H9 (cell line): Measurements from ENCODE around the gene OBSL1. TPM values are rescaled to one million over a fixed set of nuclear protein-coding genes. Genes with fewer than 3 reads are reported as not detected.

Experiments
- DNase-seq: peaks from one replicate; pipeline ENCODE4 v3.0.0-alpha.2; 2017
- H2AFZ ChIP-seq: one replicate; pipeline ENCODE4 v1.6.1; 2013; ENCODE audit warnings: mild to moderate bottlenecking, low read length, control low read depth, moderate library complexity
- H2AK5ac ChIP-seq: 2 replicates; pipeline ENCODE4 v1.6.1; 2013; ENCODE audit warnings: low read length, control low read depth, mixed read lengths; ENCODE audit not compliant: insufficient read length
- H2BK120ac ChIP-seq: one replicate; pipeline ENCODE4 v1.6.1; 2013; ENCODE audit warnings: low read depth, mild to moderate bottlenecking, low read length, control low read depth, inconsistent platforms; ENCODE audit not compliant: poor library complexity, severe bottlenecking
- H2BK12ac ChIP-seq: 2 replicates; pipeline ENCODE4 v1.6.1; 2013; ENCODE audit warnings: low read length, control low read depth, mixed read lengths, low read depth; ENCODE audit not compliant: insufficient read length
- H2BK15ac ChIP-seq: 2 replicates; pipeline ENCODE4 v1.6.1; 2013; ENCODE audit warnings: low read depth, low read length, control low read depth
- H2BK20ac ChIP-seq: one replicate; pipeline ENCODE4 v1.6.1; 2013; ENCODE audit warnings: low read depth, mild to moderate bottlenecking, low read length, control low read depth, inconsistent platforms; ENCODE audit not compliant: poor library complexity, severe bottlenecking
- H2BK5ac ChIP-seq: 2 replicates; pipeline ENCODE4 v1.6.1; 2013; ENCODE audit warnings: low read length, control low read depth, mixed read lengths; ENCODE audit not compliant: insufficient read length
- H3K14ac ChIP-seq: 2 replicates; pipeline ENCODE4 v1.6.1; 2013; ENCODE audit warnings: low read length, control low read depth; ENCODE audit not compliant: insufficient read depth
- H3K18ac ChIP-seq: 2 replicates; pipeline ENCODE4 v1.6.1; 2013; ENCODE audit warnings: low read depth, mild to moderate bottlenecking, mixed read lengths, low read length, control low read depth; ENCODE audit not compliant: insufficient read length
- H3K23ac ChIP-seq: 2 replicates; pipeline ENCODE4 v1.6.1; 2013; ENCODE audit warnings: low read length, control low read depth, mixed read lengths, low read depth; ENCODE audit not compliant: insufficient read length
- H3K23me2 ChIP-seq: 2 replicates; pipeline ENCODE4 v1.6.1; 2013; ENCODE audit warnings: low read depth, mild to moderate bottlenecking, mixed read lengths, low read length, control low read depth; ENCODE audit not compliant: insufficient read length, poor library complexity, severe bottlenecking
- H3K27ac ChIP-seq: 2 replicates; pipeline ENCODE4 v1.5.1; 2013; ENCODE audit warnings: low read length, control low read depth, mixed read lengths, low read depth; ENCODE audit not compliant: insufficient read length
- H3K27me3 ChIP-seq: 2 replicates; pipeline ENCODE4 v1.6.1; 2013; ENCODE audit warnings: low read length, control low read depth, inconsistent platforms; ENCODE audit not compliant: insufficient read depth
- H3K4ac ChIP-seq: 2 replicates; pipeline ENCODE4 v1.6.1; 2013; ENCODE audit warnings: low read depth, mild to moderate bottlenecking, control low read depth, inconsistent platforms, low read length, moderate library complexity
- H3K4me1 ChIP-seq: 2 replicates; pipeline ENCODE4 v1.6.1; 2013; ENCODE audit warnings: low read length, control low read depth, inconsistent platforms; ENCODE audit not compliant: insufficient read depth
- H3K4me2 ChIP-seq: 2 replicates; pipeline ENCODE4 v1.6.1; 2013; ENCODE audit warnings: low read length, control low read depth, mixed read lengths; ENCODE audit not compliant: insufficient read length, insufficient read depth
- H3K56ac ChIP-seq: 2 replicates; pipeline ENCODE4 v1.6.1; 2013; ENCODE audit warnings: low read depth, mild to moderate bottlenecking, mixed read lengths, low read length, control low read depth; ENCODE audit not compliant: insufficient read length
- H3K79me1 ChIP-seq: 2 replicates; pipeline ENCODE4 v1.6.1; 2013; ENCODE audit warnings: low read depth, mild to moderate bottlenecking, moderate library complexity, low read length, control low read depth, inconsistent platforms; ENCODE audit not compliant: insufficient read depth, poor library complexity, severe bottlenecking
- H3K79me2 ChIP-seq: 2 replicates; pipeline ENCODE4 v1.6.1; 2013; ENCODE audit warnings: low read length, control low read depth, inconsistent platforms; ENCODE audit not compliant: insufficient read depth
- H3K9ac ChIP-seq: 2 replicates; pipeline ENCODE4 v1.6.1; 2013; ENCODE audit warnings: low read length, control low read depth, mixed read lengths; ENCODE audit not compliant: insufficient read length; ENCODE audit errors: extremely low read depth
- H3K9me3 ChIP-seq: one replicate; pipeline ENCODE4 v1.6.1; 2013; ENCODE audit warnings: low read depth, low read length, inconsistent platforms; ENCODE audit not compliant: control insufficient read depth
- H3T11ph ChIP-seq: one replicate; pipeline ENCODE4 v1.6.1; 2013; ENCODE audit warnings: mild to moderate bottlenecking, low read length, control low read depth, inconsistent platforms
- H4K20me1 ChIP-seq: one replicate; pipeline ENCODE4 v1.6.1; 2013; ENCODE audit not compliant: control insufficient read depth, insufficient read length, insufficient read depth
- H4K5ac ChIP-seq: 2 replicates; pipeline ENCODE4 v1.6.1; 2013; ENCODE audit warnings: low read depth, mild to moderate bottlenecking, mixed read lengths, low read length, control low read depth; ENCODE audit not compliant: insufficient read length
- H4K8ac ChIP-seq: replicated peaks from 2 replicates; pipeline ENCODE4 v1.6.1; 2013; ENCODE audit warnings: low read length, control low read depth, mixed read lengths, low read depth; ENCODE audit not compliant: insufficient read length
- H4K91ac ChIP-seq: 2 replicates; pipeline ENCODE4 v1.6.1; 2013; ENCODE audit warnings: low read depth, mild to moderate bottlenecking, moderate library complexity, mixed read lengths, low read length, control low read depth; ENCODE audit not compliant: insufficient read length
- H3K27ac Mint-ChIP-seq, 3 experiments: 2 replicates in 2 of 3; 3 replicates in 1 of 3; pipeline ENCODE4 v1.8.0; 2020 to 2021; ENCODE audit warnings: mixed read lengths in 3 of 3, mild to moderate bottlenecking in 1 of 3, moderate library complexity in 1 of 3
- H3K27me3 Mint-ChIP-seq: 2 replicates; pipeline ENCODE4 v1.8.0; 2021; ENCODE audit warnings: low read depth, mild to moderate bottlenecking, moderate library complexity, mixed read lengths
- H3K36me3 Mint-ChIP-seq, 3 experiments: 2 replicates in 2 of 3; 3 replicates in 1 of 3; pipeline ENCODE4 v1.8.0; 2020 to 2021; ENCODE audit warnings: low read depth in 3 of 3, mixed read lengths in 3 of 3; ENCODE audit not compliant: insufficient read depth in 1 of 3
- H3K4me1 Mint-ChIP-seq, 2 experiments: 2 replicates each; pipeline ENCODE4 v1.8.0; 2020; ENCODE audit warnings: mixed read lengths in 2 of 2
- H3K4me3 Mint-ChIP-seq, 2 experiments: 2 replicates in 1 of 2; 3 replicates in 1 of 2; pipeline ENCODE4 v1.8.0; 2020 to 2021; ENCODE audit warnings: mild to moderate bottlenecking in 2 of 2, mixed read lengths in 2 of 2, moderate library complexity in 1 of 2
- H3K9me3 Mint-ChIP-seq, 2 experiments: 2 replicates in 1 of 2; 3 replicates in 1 of 2; pipeline ENCODE4 v1.8.0; 2020; ENCODE audit warnings: mild to moderate bottlenecking in 2 of 2, mixed read lengths in 2 of 2, moderate library complexity in 1 of 2
- WGBS: extraction: QIAGEN DNeasy Blood & Tissue Kit; methylation state at CpG from one replicate; pipeline ENCODE4 v1.1.7; 2013; ENCODE audit warnings: missing lambda C conversion rate, low lambda C conversion rate, mixed read lengths; ENCODE audit not compliant: insufficient read length; ENCODE audit errors: extremely low coverage; 5-methylcytosine and 5-hydroxymethylcytosine counted together
- total RNA-seq: library from RNA; stranded (reverse); gene quantifications from 2 replicates; pipeline ENCODE4 v1.2.1, GENCODE V29; 2021
- TF ChIP-seq, protein P1 (sequence below): fragments of 200-600 bp; sonication (generic); conservative IDR thresholded peaks from 3 replicates; pipeline ENCODE4 v1.8.0; 2021; ENCODE audit warnings: antibody characterized with exemption, mild to moderate bottlenecking

Gene OBSL1
- total RNA-seq, 1 experiment from 2014 or later = 140 TPM

DNA sequence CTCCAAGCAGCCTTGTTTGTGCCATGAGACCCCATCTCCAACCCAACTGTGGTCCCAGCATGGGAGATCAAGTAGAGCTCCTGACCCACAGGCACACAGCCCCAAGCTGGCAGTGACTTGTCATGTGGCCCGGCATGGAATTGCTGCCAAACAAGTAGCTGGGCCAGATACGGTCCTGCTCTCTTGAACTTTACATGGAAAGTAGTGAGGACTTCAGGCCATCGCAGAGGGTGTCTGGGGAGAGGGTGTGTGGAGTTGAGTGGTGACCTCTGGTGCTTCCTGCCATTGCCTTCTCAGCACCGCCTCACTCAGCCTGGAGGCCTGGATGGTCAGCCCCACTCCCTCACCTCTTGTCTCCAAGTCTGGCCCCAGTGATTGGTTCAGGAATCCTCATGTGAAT, 45.2 kb upstream of the OBSL1 start:
- Histone ChIP-seq H3K56ac (no peak overlapping the region), H4K20me1 (no peaks in the 10 kb centered on the region), H2BK120ac (no peak overlapping the region), H2BK20ac (no peak overlapping the region), H3K9ac (no peak overlapping the region), H4K91ac (no peak overlapping the region), H3T11ph (no peak overlapping the region), H3K23ac (no peak overlapping the region), H3K4ac (no peak overlapping the region), H2BK12ac (no peak overlapping the region), H4K5ac (no peak overlapping the region), H3K18ac (no peak overlapping the region), H2AFZ (no peak overlapping the region), H3K9me3 (no peaks in the 10 kb centered on the region), H3K79me1 (no peaks in the 10 kb centered on the region), H3K23me2 (no peaks in the 10 kb centered on the region), H3K27me3 (no peaks in the 10 kb centered on the region), H2AK5ac (no peak overlapping the region), H3K27ac (no peak overlapping the region), H3K4me1 (no peaks in the 10 kb centered on the region), H3K4me2 (no peak overlapping the region), H2BK15ac (no peak overlapping the region), H2BK5ac (no peak overlapping the region), H3K14ac (no peak overlapping the region), H3K79me2 (no peaks in the 10 kb centered on the region), H4K8ac (no peak overlapping the region)
- Mint-ChIP-seq H3K36me3 (peaks cover 0 to 17% (median 7%) of the 10 kb centered on the region in 3 experiments; a peak in 4 of 7 replicates), H3K4me3 (no peak overlapping the region), H3K27me3 (no peaks in the 10 kb centered on the region; the same call in 1 of the 2 replicates), H3K27ac (peak overlapping the region in 1 of 3 experiments; percentile 28; a peak in 1 of 7 replicates), H3K4me1 (peaks cover 0 to 3% of the 10 kb centered on the region in 2 experiments; a peak in 3 of 4 replicates), H3K9me3 (no peaks in the 10 kb centered on the region)
- WGBS = no CpG with 5 or more reads among the region's 4 CpGs
- TF ChIP-seq, protein P1, sequence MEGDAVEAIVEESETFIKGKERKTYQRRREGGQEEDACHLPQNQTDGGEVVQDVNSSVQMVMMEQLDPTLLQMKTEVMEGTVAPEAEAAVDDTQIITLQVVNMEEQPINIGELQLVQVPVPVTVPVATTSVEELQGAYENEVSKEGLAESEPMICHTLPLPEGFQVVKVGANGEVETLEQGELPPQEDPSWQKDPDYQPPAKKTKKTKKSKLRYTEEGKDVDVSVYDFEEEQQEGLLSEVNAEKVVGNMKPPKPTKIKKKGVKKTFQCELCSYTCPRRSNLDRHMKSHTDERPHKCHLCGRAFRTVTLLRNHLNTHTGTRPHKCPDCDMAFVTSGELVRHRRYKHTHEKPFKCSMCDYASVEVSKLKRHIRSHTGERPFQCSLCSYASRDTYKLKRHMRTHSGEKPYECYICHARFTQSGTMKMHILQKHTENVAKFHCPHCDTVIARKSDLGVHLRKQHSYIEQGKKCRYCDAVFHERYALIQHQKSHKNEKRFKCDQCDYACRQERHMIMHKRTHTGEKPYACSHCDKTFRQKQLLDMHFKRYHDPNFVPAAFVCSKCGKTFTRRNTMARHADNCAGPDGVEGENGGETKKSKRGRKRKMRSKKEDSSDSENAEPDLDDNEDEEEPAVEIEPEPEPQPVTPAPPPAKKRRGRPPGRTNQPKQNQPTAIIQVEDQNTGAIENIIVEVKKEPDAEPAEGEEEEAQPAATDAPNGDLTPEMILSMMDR = no peak
- no peak for DNase-seq
